ENCODE results near the gene OSCAR.

DNA sequence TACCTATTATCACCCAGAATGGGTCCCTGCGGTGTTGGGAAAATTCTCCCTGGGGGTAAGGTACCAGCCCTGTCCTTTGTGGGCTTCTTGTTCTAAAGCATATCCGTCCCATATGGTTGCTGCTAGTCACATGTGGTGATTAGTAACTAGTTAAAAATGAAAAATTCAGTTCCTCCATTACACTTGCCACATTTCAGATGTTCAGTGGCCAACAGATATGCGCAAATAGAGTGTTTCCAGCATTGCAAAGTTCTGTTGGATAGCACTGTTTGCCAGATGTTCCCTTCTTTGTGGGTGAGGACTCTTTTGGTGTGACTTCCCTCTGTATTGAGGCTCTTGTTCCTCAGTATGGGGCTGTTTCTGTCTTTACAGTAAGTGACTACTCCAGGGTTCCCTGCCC, 40.8 kb upstream of the OSCAR start:
- no peak for TF ChIP-seq POLR2A (IDR thresholded peaks at IDR 0.05; ENCODE audit: low read length)
- no peak for TF ChIP-seq GATA1 (IDR thresholded peaks at IDR 0.05; ENCODE audit: low read depth, low read length)

All from erythroblast (primary cell).